Measurements from ENCODE around the gene NPIPB12.
A peak's percentile ranks its signal among the peaks of the same experiment; 100 is the strongest.
"Not testable (repeated sequence)": the region's sequence is repeated elsewhere in the genome, so short reads cannot be mapped to it uniquely, and the experiment has no call there.

NPIPB12 gene

DNA sequence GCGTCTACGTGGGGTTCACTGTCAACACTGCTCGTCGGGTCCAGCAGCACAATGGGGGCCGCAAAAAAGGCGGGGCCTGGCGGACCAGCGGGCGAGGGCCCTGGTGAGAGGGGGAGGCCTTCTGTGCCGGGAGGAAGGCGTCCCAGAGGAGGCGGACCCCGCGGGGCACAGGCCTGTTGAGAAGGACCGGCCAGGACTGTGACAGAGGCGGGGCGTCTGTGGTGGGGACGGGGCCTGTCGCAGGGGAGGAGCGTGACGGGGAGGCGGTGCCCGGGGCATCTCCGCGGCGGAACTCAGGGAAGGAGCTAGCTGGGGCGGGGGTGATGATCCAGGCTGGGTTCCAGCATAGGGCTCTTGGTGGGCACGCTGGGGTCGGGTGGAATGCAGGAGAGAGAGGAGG is 51.4 kb downstream of the NPIPB12 start:
- DNase-seq (ENCODE audit: low spot score); H3K4me1 ChIP-seq (ENCODE audit: insufficient read depth, poor library complexity, severe bottlenecking); H3K27me3 ChIP-seq (ENCODE audit: insufficient read depth, poor library complexity, severe bottlenecking); H3K4me3 ChIP-seq (ENCODE audit: severe bottlenecking); H3K27ac ChIP-seq (ENCODE audit: poor library complexity, severe bottlenecking); H3K9me3 ChIP-seq (ENCODE audit: severe bottlenecking); H3K36me3 ChIP-seq (ENCODE audit: low read depth): not testable (repeated sequence)
- peak; percentile 51 for ATAC-seq (ENCODE audit: low read depth)

DNA sequence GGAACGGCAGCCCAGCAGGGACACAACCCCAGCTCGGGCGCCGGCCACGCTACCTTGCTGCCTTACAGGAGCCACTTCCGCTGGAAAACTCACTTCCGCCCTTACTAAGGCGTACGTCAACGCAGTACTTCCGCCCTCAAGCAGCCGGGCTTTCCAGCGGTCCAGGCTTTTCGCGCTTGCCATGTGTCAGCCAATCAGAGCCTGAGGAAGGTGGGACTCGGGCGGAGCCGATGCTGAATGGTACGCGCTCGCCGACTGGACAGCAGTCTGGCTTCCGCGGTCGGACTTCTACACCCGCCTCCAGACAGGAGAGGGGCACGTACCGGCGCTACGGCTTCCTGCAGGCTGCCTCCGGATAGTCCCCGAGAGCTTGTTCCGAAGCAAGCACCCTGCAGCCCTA is 51.9 kb downstream of the NPIPB12 start, which contains the start of the genes BOLA2 and SLX1B:
Gene BOLA2 (minus strand): TSS at position 83 of the 400 bp plus-strand sequence. CDS start 98 bp downstream, outside the sequence.
Gene SLX1B (plus strand): TSS at position 265 of the 400 bp plus-strand sequence.
- H3K36me3 ChIP-seq (ENCODE audit: low read depth); H3K4me1 ChIP-seq (ENCODE audit: insufficient read depth, poor library complexity, severe bottlenecking); H3K9me3 ChIP-seq (ENCODE audit: severe bottlenecking); H3K27ac ChIP-seq (ENCODE audit: poor library complexity, severe bottlenecking); H3K4me3 ChIP-seq (ENCODE audit: severe bottlenecking); DNase-seq (ENCODE audit: low spot score); H3K27me3 ChIP-seq (ENCODE audit: insufficient read depth, poor library complexity, severe bottlenecking): not testable (repeated sequence)
- ATAC-seq (ENCODE audit: low read depth): peak; percentile 93

DNA sequence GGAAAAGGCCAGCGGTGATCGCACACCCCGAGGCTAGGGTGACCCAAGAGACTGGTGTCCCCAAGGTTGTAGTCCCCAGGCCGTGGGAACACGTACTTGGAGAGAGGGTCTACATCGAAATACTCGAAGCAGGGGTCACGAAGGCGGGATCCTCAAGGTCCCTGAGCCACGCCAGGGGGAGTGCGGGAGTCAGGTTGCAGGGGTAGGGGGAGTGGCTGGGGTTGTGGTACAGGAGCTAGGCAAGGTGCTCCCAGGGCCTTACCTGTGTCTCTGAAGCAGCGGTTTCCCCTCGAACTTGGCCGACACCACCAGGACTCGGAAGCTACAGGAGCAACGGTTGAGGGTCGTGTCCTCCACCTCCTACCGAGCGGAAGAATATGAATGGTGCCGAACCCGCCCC is 52.5 kb downstream of the NPIPB12 start:
- not testable (repeated sequence) for H3K27me3 ChIP-seq (ENCODE audit: insufficient read depth, poor library complexity, severe bottlenecking); H3K4me1 ChIP-seq (ENCODE audit: insufficient read depth, poor library complexity, severe bottlenecking); H3K36me3 ChIP-seq (ENCODE audit: low read depth); DNase-seq (ENCODE audit: low spot score); H3K4me3 ChIP-seq (ENCODE audit: severe bottlenecking); H3K27ac ChIP-seq (ENCODE audit: poor library complexity, severe bottlenecking); H3K9me3 ChIP-seq (ENCODE audit: severe bottlenecking)
- peak; percentile 28 for ATAC-seq (ENCODE audit: low read depth)
